ENCODE measurements around the gene ADRM1.

Gene ADRM1

DNA sequence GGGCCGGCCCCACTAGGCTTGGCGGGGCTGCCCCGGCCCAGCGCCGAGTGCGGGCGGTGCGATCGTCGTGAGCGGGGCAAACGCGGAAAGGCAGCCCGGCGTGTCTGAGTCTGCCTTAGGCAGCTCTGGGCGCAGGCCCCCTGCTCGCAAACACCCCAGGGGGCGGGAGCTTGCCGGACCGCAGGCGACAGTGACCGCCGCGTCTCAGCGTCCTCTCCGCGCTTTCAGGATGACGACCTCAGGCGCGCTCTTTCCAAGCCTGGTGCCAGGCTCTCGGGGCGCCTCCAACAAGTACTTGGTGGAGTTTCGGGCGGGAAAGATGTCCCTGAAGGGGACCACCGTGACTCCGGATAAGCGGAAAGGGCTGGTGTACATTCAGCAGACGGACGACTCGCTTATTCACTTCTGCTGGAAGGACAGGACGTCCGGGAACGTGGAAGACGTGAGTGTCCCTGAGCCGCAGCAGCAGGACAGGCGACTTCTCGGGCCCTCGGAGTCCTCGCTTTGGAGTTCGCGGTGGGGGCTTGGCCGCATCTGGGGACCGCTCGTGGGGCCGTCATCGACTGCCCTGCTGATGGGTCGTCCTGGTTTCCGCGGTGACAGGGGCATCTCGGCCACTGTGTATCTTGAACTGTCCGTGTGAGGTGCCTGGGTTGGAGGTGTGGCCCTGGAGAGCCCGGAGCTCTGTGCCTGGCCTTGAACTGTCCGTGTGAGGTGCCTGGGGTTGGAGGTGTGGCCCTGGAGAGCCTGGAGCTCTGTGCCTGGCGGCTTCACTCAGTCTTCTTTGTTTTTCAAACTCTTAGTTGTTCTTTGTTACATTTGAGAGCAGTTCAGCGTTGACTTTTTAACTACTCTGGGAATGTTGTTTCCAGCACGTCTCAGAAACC, 786 bp downstream of the ADRM1 start:
- TF ChIP-seq CTCF (conservative IDR thresholded peaks at IDR 0.05) (no peak), ZFX (IDR thresholded peaks at IDR 0.05) (peak; percentile 37; the same call in 1 of the 2 replicates)

GRCh38 chr20:62304331-62305148, 1.7 kb downstream of the ADRM1 start:
- H3K27ac ChIP-seq: peak overlapping the region; percentile 95
- TF ChIP-seq CTCF (conservative IDR thresholded peaks at IDR 0.05) (no peak), ZFX (IDR thresholded peaks at IDR 0.05) (no peak)

More for the DNA sequence above, 786 bp downstream of the ADRM1 start:
- H3K27ac ChIP-seq: peak overlapping the region; percentile 95

- no peak for TF ChIP-seq ZFX (IDR thresholded peaks at IDR 0.05)
- TF ChIP-seq CTCF (conservative IDR thresholded peaks at IDR 0.05): no peak
- H3K27ac ChIP-seq: peak overlapping the region; percentile 95
Measured at GRCh38 chr20:62305149-62305764, 2.5 kb downstream of the ADRM1 start.

DNA sequence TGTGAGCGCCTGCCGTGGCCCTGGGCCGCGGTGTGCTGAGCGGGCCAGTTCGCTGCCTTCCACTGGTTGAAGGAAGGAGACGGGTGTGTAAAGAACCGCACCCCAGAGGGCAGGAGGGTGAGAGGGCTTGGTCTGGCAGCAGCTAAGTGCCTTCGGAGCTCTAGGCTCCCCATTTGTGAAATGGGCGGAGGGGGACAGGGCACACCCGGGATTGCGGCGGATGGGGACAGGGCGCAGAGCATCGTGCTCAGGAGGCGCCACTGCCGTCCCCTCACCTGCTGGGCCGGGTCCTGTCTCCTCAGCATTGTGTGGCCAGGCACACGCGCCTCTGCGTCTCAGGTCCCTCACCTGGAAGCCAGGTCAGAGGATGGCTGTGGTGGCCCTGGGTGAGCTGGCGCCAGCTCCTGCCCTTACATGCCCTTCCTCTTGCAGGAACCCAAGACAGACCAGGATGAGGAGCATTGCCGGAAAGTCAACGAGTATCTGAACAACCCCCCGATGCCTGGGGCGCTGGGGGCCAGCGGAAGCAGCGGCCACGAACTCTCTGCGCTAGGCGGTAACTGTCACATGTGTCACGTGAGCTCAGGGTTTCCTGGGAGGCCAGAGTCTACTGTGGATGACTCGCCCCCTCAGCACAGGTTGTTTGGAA, 3.1 kb downstream of the ADRM1 start:
- TF ChIP-seq ZFX (IDR thresholded peaks at IDR 0.05): no peak
- TF ChIP-seq CTCF (conservative IDR thresholded peaks at IDR 0.05): no peak
- peak overlapping the region; percentile 95 for H3K27ac ChIP-seq

DNA sequence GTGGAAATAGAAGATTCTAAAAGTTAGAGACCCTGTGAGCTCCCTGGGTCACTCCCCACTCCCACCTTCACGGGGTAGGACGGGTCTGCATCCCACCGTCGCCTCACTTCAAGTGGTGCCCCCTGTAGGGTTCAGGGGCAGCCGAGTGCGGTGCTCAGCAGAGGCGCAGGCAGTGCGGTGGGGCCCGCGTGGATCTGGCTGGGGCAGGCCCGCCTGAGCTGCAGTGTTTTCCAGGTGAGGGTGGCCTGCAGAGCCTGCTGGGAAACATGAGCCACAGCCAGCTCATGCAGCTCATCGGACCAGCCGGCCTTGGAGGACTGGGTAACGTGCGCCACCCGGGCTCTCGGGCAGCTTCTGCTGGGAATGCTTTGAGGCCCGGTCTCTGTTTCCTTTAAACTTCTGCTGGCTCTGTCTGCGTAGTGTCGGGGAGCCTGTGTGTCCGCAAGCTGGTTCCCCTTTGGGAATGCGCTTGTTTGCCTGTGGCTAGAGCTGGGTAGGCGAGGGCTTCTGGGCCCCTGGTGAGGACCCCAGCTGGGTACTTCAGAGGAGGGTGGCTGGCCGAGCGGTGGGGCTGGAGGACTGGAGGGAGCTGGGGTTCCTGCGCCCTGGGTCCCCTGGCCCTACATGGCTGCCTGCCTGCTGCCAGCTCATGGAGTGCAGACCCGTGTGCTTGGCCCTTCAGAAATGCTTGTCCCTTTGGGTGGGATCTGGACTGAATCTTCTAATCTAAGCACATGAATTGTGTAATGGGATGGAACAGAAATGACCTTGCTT, 3.8 kb downstream of the ADRM1 start:
- no peak for TF ChIP-seq CTCF (conservative IDR thresholded peaks at IDR 0.05)
- no peak for TF ChIP-seq ZFX (IDR thresholded peaks at IDR 0.05)
- H3K27ac ChIP-seq: no peak overlapping the region

- no peak overlapping the region for H3K27ac ChIP-seq
Measured at GRCh38 chr20:62307226-62308101, 4.7 kb downstream of the ADRM1 start.

More at GRCh38 chr20:62307226-62308101, 4.7 kb downstream of the ADRM1 start:
- TF ChIP-seq CTCF (conservative IDR thresholded peaks at IDR 0.05): no peak
- no peak for TF ChIP-seq ZFX (IDR thresholded peaks at IDR 0.05)
